Right lobe of liver (tissue), 6 donors: ENCODE data around the gene WNT7A. TPM values are rescaled to one million over a fixed set of nuclear protein-coding genes. Genes with fewer than 3 reads are reported as not detected.
A peak's percentile ranks its signal among the peaks of the same experiment; 100 is the strongest.

ENCODE experiments used
- ATAC-seq, 4 donors: fragments of 200-7000 bp; cut with Tn5 transposase; one replicate each; pipeline ENCODE4 v1.9.1; 2020; ENCODE audit warnings: mild to moderate bottlenecking in 4 of 4, moderate library complexity in 4 of 4
- DNase-seq, 3 donors: peaks; one replicate each; pipeline ENCODE4 v3.0.0-alpha.2; 2020
- H3K27ac ChIP-seq, 3 donors: fragments of 200-600 bp; one replicate each; pipeline ENCODE4 v1.8.0; 2022
- H3K27me3 ChIP-seq, 2 donors: fragments of 200-600 bp; one replicate each; pipeline ENCODE4 v1.8.0; 2022
- H3K36me3 ChIP-seq, 4 donors: fragments of 200-600 bp; sonication (generic) in 1 of 4; one replicate each; pipeline versions ENCODE4 v1.5.1 to v1.8.0; 2017 to 2022; ENCODE audit warnings: control low read depth in 1 of 4
- H3K4me1 ChIP-seq, 4 donors: fragments of 200-600 bp; sonication (generic) in 1 of 4; one replicate each; pipeline versions ENCODE4 v1.5.1 to v1.8.0; 2017 to 2022; ENCODE audit warnings: control low read depth in 1 of 4
- H3K4me3 ChIP-seq, 3 donors: fragments of 200-600 bp; one replicate each; pipeline ENCODE4 v1.8.0; 2022
- H3K9me3 ChIP-seq, 4 donors: fragments of 200-600 bp; sonication (generic) in 1 of 4; one replicate each; pipeline versions ENCODE4 v1.5.1 to v1.8.0; 2017 to 2022; ENCODE audit warnings: control low read depth in 1 of 4
- CTCF ChIP-seq, 4 donors: fragments of 200-600 bp in 3 of 4; fragments of 450-650 bp in 1 of 4; IDR thresholded peaks; one replicate each; pipeline versions ENCODE4 v1.5.1 to v1.8.0; 2016 to 2022; ENCODE audit warnings: antibody characterized with exemption in 4 of 4, mild to moderate bottlenecking in 2 of 4
- POLR2A ChIP-seq: fragments of 450-650 bp; IDR thresholded peaks from one replicate; pipeline ENCODE4 v1.6.1; 2017; ENCODE audit warnings: antibody characterized with exemption, mild to moderate bottlenecking
- WGBS: methylation state at CpG from one replicate; pipeline ENCODE4 v1.1.6; 2018; ENCODE audit warnings: low coverage, low lambda C conversion rate; ENCODE audit not compliant: insufficient coverage; ENCODE audit errors: missing lambda C conversion rate; 5-methylcytosine and 5-hydroxymethylcytosine counted together
- intact Hi-C, 2 donors: fragments of 100-400 bp; cut with DNase I; formaldehyde crosslinking; loops; one replicate each; pipeline versions ENCODE4 v1.11.2 to v1.14.1; 2022
- total RNA-seq, 6 experiments: library from RNA; depleted of rRNA in 2 of 6; stranded (reverse); fragments of >200 nt in 2 of 6; fragmentation: NEBNext Ultra II Directional in 3 of 6; extraction: Animal tissue kit (Norgen Biotek cat#: 25700) in 3 of 6; gene quantifications; one replicate each; pipeline versions ENCODE4 v1.1.0 to v1.2.4, GENCODE V29; 2016 to 2023
- donor health status: DM: no; HTN: yes; CAD: no.
- donor health status: DM: no; HTN: no; CAD: no.
- donor health status: DM: no; HTN: no; CAD: no.
- donor health status: DM: no; HTN: yes; CAD: no.
- donor health status: DM: no; HTN: yes; CAD: no.

WNT7A gene
- total RNA-seq, 6 experiments from 2014 or later: not detected

- intact Hi-C loops: no loop called here
- DNase-seq: peak in 1 of 3 donors; percentile 26
- Histone ChIP-seq H3K27ac (no peak overlapping the region), H3K4me3 (no peak overlapping the region), H3K4me1 (no peaks in the 10 kb centered on the region), H3K27me3 (no peaks in the 10 kb centered on the region), H3K9me3 (no peaks in the 10 kb centered on the region), H3K36me3 (no peaks in the 10 kb centered on the region)
- no peak for ATAC-seq
- 53% methylated on average over 11 of the region's 17 CpGs for WGBS
- TF ChIP-seq CTCF (IDR thresholded peaks at IDR 0.05) (no peak), POLR2A (no peak)
Measured at GRCh38 chr3:13851997-13852637, 27.8 kb downstream of the WNT7A start.

GRCh38 chr3:13851091-13851849, 28.6 kb downstream of the WNT7A start:
- H3K36me3 ChIP-seq: no peaks in the 10 kb centered on the region
- H3K27me3 ChIP-seq: no peaks in the 10 kb centered on the region
- ATAC-seq: no peak
- H3K9me3 ChIP-seq: no peaks in the 10 kb centered on the region
- peak in 1 of 3 donors; percentile 11 for DNase-seq
- no peaks in the 10 kb centered on the region for H3K4me1 ChIP-seq
- intact Hi-C loops: no loop called here
- H3K27ac ChIP-seq: no peak overlapping the region
- WGBS: 62% methylated on average over 13 of the region's 15 CpGs
- TF ChIP-seq CTCF (IDR thresholded peaks at IDR 0.05): no peak
- no peak for TF ChIP-seq POLR2A
- H3K4me3 ChIP-seq: no peak overlapping the region

GRCh38 chr3:13850161-13850945, 29.5 kb downstream of the WNT7A start:
- Histone ChIP-seq H3K36me3 (no peaks in the 10 kb centered on the region), H3K4me3 (no peak overlapping the region), H3K27ac (no peak overlapping the region), H3K27me3 (no peaks in the 10 kb centered on the region), H3K9me3 (no peaks in the 10 kb centered on the region), H3K4me1 (no peaks in the 10 kb centered on the region)
- 57% methylated on average over 5 of the region's 21 CpGs for WGBS
- ATAC-seq (peak; percentile 10 to 43 (median 18)), DNase-seq (peak in 1 of 3 donors; percentile 35)
- TF ChIP-seq POLR2A: no peak
- no peak for TF ChIP-seq CTCF (IDR thresholded peaks at IDR 0.05)
- intact Hi-C loops: no loop called here

- Histone ChIP-seq H3K27me3 (no peaks in the 10 kb centered on the region), H3K4me3 (no peak overlapping the region), H3K4me1 (no peaks in the 10 kb centered on the region), H3K36me3 (no peaks in the 10 kb centered on the region), H3K9me3 (no peaks in the 10 kb centered on the region), H3K27ac (no peak overlapping the region)
- DNase-seq (no peak), ATAC-seq (no peak)
- 55% methylated on average over 5 of the region's 5 CpGs for WGBS
- intact Hi-C loops: no loop called here
- TF ChIP-seq CTCF (IDR thresholded peaks at IDR 0.05) (no peak), POLR2A (no peak)
Measured at GRCh38 chr3:13849018-13849417, 30.9 kb downstream of the WNT7A start.
